GM19324 (cell line): ENCODE data around the gene TRMT10B.
"Not testable (repeated sequence)": the region's sequence is repeated elsewhere in the genome, so short reads cannot be mapped to it uniquely, and the experiment has no call there.

Source experiments
- ATAC-seq: cut with Tn5 transposase; IDR thresholded peaks from one replicate; pipeline ENCODE4 v1.9.1; 2021; ENCODE audit warnings: mild to moderate bottlenecking, moderate library complexity; ENCODE audit not compliant: unreplicated experiment, low FRiP score

TRMT10B gene

DNA sequence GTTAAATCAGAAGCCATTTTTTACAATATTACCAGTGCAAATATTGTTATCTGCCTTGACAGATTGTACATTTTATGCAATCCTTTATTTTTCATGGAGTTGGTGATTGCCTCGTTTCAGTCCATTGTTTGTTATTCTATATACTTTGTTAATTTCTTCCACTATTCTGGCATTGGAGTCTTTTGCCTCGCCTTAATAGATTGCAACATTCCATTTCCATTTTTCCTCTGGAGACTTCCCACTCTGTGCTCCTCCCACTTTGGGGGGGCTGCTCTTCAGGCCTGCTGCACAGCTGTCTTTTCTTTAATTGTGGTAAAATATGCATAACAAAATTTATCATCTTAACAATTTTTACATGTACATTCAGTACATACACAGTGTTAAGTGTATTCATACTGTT lies 42.6 kb downstream of the TRMT10B start:
- no peak for ATAC-seq

- ATAC-seq, result no peak
These were observed 45.1 kb downstream of the TRMT10B start for GRCh38 chr9:37798677-37799076.

DNA sequence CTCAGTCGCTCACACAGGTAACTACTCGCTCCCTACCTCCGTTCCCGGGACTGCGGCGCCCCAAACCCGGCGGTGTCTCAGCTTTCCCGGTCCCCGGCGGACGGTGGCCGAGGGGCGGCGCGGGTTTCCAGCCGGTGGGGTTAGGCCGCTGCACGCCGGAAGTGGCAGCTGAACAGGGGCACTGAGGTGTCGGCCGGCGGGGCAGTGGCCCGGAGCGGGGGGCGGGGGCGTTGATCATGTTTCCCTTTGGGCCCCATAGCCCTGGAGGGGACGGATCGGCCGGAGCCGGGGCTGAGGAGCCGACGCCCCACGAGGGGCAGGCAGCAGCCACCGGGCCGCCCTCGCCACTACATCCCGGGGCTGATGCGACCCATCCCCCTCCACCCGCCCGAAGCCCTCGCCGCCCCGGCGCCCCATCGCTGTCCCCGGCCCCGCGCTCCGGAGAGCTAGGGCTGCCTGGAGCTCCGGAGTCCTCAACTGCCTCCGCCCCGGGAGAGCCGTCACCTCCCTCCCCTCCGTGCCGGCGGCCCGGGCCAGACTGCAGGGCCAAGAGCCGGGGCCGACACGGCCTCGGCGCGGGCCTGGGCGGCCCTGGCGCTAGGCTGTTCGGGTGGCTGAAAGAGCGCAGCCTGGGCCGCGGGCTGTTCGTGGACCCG lies 47.2 kb downstream of the TRMT10B start, which contains the start of gene DCAF10:
Gene DCAF10, plus strand, starts transcription at position 167 of the 656 bp plus-strand sequence. Its CDS starts 70 bp downstream, at position 237.
- ATAC-seq, result peak; percentile 84

- ATAC-seq, result peak; percentile 47
These were observed 47.8 kb downstream of the TRMT10B start for GRCh38 chr9:37801287-37801850.

DNA sequence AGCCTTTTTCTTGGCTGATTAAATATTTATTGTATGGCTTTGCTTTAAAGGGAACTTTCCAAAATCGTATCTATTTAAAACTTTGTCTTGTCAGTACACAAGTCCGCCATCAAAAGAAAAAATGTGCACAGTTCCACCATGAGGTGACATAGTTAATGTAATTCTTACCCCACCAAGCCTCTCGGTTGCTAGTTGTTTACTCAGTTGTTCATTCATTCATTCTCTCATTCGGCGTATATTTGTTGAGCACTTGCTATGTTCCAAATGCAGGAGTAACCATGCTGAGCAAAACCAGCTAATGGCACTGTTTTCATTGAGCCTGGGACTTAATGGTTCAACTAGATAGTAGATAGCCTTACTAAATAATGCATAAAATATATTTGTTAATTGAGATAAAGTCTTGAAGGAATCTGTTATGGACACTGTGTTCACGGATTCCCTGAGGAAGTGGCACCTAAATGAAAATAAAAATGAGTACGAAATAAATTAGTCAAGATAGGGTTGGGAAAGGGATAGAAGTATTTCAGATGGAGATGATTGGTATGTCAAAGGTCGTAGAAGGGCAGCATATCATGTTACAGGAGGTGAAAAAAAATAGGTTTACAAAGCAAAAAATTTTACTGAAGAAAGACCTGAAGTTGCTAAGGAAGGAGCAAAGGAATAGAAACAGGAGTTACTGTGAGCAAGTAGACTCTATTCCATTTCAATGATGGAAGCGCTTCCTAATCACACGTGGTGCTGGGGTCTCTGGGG lies 48.5 kb downstream of the TRMT10B start:
- ATAC-seq, result no peak

DNA sequence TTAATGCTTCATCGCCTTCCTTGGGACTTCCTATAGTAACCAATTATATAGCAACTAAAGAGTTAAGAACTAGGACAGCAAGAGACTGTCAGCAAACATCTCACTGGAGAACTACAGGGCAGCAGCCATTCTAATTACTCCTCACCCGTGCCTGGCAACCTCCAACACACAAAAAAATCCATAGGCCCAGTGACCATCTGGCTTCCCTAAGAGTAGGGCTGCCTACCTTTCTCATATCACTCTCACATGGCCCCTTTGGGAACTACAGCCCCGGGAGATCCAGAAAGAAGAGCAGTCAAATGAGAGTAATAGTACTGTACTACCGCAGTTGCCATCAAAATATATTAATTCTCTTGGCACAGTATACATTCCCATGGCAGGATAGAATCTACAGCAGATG lies 52.7 kb downstream of the TRMT10B start:
- no peak for ATAC-seq

DNA sequence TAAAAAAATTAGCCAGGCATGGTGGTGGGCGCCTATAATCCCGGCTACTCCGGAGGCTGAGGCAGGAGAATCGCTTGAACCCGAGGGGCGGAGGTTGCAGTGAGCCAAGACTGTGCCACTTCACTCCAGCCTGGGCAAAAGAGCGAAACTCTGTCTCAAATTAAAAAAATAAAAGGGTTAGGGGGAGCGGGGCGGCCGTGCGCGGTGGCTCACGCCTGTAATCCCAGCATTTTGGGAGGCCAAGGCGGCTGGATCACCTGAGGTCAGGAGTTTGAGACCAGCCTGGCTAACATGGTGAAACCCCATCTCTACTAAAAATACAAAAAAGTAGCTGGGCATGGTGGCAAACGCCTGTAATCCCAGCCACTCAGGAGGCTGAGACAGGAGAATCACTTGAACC lies 56.1 kb downstream of the TRMT10B start:
- not testable (repeated sequence) for ATAC-seq

DNA sequence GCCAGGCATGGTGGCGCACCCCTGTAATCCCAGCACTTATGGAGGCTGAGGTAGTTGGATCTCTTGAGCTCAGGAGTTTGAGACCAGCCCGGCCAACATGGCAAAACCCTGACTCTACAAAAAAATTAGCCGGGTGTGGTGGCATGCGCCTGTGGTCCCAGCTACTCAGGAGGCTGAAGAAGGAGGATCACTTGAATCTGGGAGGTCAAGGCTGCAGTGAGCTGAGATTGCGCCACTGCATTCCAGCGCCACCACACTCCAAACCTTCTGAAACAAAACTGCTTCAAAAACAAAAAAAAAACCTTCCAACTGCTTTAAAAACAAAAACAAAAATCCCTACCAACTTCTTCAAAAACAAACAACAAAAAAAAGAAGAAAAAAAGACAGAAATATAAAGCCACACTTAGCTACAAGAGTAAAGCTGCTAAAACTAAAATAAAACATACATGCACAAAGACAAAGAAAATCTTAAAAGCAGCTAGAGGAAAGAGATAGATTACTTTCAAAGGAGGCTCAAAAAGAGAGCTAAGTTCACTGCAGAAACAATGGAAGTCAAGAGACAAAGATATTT lies 58.4 kb downstream of the TRMT10B start:
- no peak for ATAC-seq

- ATAC-seq, result no peak
These were observed 59.3 kb downstream of the TRMT10B start for GRCh38 chr9:37812773-37813379.

- no peak for ATAC-seq
These were observed 65.2 kb downstream of the TRMT10B start for GRCh38 chr9:37818849-37819248.

DNA sequence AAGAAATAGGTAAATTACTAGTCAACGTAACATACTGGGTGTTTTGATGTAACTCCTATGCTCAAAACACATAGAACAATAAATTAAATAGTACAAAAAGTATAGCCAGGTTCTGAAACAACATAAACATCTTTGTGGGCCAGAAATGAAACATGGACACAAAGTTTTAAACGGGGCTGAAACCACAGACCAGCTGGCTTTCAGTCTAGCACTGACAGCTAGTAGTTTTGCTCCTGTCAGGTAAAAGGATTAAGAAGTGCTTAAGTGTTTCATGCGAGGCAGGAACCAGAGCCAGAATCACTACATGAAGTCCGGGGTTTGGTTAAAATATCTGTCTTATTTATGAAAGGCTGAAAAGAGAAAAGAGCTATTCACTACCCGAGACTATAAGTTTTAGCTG lies 66.5 kb downstream of the TRMT10B start:
- no peak for ATAC-seq

DNA sequence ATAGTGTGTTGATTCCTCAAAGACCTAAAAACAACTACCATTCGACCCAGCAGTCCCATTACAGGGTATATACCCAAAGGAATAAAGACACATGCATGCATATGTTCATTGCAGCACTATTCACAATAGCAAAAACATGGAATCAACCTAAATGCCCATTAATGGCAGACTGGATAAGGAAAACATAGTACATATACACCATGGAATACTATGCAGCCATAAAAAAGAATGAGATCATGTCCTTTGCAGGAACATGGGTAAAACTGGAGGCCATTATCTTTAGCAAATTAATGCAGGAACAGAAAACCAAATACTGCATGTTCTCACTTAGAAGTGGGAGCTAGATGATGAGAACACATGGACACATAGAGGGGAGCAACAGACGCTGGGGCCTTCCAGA lies 71.6 kb downstream of the TRMT10B start:
- ATAC-seq, result not testable (repeated sequence)

DNA sequence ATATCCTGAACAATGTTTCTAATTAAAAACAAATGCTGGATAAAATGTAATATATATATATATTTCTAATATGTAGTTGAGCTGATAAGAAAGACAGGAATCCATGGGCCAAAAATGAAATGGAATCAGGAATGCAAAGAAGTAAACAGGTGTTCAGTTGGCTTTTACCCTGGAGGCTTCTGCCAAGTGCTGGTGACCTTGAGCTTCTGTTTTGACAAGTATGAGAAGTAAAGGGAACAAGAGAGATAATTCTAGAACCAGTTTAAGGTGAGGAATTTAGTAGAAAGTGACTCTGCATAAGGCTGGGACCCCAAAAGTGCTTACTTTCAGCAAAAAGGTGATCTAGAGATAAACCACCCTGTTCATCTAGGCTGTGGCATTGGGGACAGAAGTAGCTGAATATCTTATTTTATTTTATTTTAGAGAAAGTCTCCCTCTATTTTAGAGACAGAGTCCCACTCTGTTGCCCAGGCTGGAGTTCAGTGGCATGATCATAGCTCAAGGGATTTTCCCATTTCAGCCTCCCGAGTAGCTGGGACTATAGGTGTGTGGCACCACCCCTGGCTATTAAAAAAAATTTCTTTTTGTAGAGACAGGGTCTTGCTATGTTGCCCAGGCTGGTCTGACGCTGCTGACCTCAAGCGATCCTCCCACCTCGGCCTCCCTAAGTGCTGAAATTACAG lies 74.0 kb downstream of the TRMT10B start:
- no peak for ATAC-seq
